Ovary (tissue), 3 donors: ENCODE data around the gene ATP13A5.

Source experiments
- POLR2A ChIP-seq: fragments of 450-650 bp; IDR thresholded peaks from one replicate; pipeline ENCODE4 v1.6.1; 2017; ENCODE audit warnings: antibody characterized with exemption, mild to moderate bottlenecking, moderate library complexity
- TF ChIP-seq, protein P1 (sequence below), 3 donors: fragments of 450-650 bp in 2 of 3; fragments of 200-600 bp in 1 of 3; IDR thresholded peaks; one replicate each; pipeline versions ENCODE4 v1.5.1 to v1.8.0; 2016 to 2022; ENCODE audit warnings: antibody characterized with exemption in 3 of 3, mild to moderate bottlenecking in 1 of 3
- donor health status: DM: no; HTN: no; CAD: no.

GRCh38 chr3:193228206-193228605, 150.3 kb downstream of the ATP13A5 start:
- TF ChIP-seq POLR2A = no peak
- TF ChIP-seq, protein P1, sequence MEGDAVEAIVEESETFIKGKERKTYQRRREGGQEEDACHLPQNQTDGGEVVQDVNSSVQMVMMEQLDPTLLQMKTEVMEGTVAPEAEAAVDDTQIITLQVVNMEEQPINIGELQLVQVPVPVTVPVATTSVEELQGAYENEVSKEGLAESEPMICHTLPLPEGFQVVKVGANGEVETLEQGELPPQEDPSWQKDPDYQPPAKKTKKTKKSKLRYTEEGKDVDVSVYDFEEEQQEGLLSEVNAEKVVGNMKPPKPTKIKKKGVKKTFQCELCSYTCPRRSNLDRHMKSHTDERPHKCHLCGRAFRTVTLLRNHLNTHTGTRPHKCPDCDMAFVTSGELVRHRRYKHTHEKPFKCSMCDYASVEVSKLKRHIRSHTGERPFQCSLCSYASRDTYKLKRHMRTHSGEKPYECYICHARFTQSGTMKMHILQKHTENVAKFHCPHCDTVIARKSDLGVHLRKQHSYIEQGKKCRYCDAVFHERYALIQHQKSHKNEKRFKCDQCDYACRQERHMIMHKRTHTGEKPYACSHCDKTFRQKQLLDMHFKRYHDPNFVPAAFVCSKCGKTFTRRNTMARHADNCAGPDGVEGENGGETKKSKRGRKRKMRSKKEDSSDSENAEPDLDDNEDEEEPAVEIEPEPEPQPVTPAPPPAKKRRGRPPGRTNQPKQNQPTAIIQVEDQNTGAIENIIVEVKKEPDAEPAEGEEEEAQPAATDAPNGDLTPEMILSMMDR (IDR thresholded peaks at IDR 0.05) = no peak
